NCI-H2081 treated with DMSO at 0.1 percent for 48 hours (cell line): ENCODE results near the gene VPS9D1.
"Not testable (repeated sequence)": the region's sequence is repeated elsewhere in the genome, so short reads cannot be mapped to it uniquely, and the experiment has no call there.

Experiments
- DNase-seq: peaks from one replicate; lab custom pipeline; 2025; lab: John Stamatoyannopoulos, UW

The VPS9D1 gene

GRCh38 chr16:89693931-89694783, 26.5 kb downstream of the VPS9D1 start:
- DNase-seq = no peak

DNA sequence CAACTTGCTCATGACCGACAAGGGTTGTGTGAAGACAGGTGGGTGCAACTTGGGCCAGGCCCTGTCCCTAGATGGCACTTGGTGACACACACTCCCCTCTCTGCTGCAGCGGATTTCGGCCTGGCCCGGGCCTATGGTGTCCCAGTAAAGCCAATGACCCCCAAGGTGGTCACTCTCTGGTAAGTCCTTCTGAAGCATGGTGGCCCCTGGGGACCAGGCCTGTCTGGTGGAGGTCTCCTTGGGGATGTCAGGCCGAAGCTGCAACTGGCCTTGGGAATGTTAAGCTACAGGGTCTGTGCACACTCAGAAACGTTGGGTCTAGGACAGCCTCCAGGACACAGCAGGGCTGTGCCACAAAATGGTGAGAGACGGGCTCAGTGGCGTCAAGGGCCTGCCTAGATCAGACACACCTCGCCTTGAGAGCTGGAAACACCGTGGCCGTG, 27.4 kb downstream of the VPS9D1 start:
- no peak for DNase-seq

DNA sequence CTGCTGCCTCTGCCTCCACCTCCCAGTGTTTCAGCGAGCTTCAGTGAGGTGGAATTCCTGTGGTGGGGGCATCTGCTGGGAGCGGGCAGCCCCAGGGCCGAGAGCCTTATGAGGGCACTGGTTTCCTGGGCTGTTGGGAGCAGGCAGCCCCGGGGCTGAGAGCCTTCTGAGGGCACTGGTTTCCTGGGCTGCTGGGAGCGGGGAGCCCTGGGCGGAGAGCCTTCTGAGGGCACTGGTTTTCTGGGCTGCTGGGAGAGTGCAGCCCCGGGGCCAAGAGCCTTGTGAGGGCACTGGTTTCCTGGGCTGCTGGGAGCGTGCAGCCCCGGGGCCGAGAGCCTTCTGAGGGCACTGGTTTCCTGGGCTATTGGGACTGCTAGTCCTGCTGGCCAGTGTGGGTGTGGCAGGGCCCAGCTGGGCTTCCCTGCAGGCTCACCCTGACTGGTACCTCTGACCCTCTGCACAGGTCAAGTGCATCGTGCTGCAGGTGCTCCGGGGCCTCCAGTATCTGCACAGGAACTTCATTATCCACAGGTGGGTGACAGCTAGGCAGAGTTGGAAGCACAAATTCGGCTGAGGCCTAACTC, 28.6 kb downstream of the VPS9D1 start:
- no peak for DNase-seq

GRCh38 chr16:89691231-89691985, 29.3 kb downstream of the VPS9D1 start:
- DNase-seq = no peak

- DNase-seq = no peak
Observed at GRCh38 chr16:89690392-89690901, 30.3 kb downstream of the VPS9D1 start.

GRCh38 chr16:89689621-89690020, 31.1 kb downstream of the VPS9D1 start:
- not testable (repeated sequence) for DNase-seq

GRCh38 chr16:89689142-89689541, 31.6 kb downstream of the VPS9D1 start:
- no peak for DNase-seq

DNA sequence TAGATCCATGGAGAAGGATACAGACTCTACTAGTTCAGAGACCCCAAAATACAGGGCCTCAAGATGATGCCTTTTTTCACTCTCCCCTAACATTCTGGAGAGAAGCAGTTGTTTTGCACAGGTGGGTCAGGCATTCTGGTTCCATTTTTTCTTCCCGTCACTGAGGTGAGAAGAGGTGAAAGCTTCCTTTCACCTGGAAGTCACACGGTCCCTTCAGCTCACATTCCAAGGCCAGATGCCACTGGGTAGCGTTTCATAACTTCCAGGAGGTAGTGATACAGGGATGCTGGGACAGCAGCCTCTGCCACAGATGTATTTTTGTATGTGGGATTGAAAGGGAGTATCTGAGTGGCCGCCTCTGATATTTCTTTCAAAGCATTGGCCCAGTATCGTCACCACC, 32.3 kb downstream of the VPS9D1 start:
- DNase-seq = no peak

DNA sequence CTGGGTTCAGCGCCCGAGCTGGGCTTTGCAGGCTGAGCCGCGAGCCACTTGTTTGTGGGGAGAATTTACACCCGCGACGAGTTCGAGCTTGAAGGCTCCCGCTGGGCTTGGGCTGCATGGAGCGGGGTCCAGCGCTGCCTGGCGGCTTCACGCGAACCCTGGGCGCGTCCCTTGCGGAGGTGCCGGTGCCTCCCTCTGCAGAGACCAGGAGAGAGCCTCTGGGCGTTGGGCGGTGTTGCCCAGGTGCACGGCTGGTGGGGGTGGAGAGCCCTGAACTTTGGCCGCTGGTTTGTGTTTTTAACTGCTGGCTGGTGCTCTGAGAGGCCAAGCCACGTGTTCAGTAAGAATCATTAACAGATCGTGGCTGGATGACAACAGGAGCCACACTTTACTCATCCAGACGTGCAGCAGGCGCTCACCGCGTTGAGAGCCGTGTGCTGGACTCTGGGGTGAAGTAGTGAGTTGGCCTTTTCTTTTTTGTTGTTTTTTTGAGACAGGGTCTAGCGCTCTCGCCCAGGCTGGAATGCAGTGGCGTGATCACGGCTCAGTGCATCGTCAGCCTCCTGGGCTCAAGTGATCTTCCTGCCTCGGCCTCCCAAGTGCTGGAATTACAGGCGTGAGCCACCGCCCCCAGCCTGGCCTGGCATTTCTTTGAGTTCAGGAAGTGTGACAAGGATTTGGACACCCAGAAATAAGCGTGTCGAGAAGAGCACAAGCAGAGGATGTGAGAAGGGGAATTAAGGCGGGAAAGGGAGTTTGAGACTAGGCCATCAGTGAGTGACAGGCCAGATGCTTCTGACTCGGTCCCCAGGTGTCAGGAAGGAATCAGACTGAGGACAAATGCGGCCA, 33.4 kb downstream of the VPS9D1 start:
- no peak for DNase-seq

DNA sequence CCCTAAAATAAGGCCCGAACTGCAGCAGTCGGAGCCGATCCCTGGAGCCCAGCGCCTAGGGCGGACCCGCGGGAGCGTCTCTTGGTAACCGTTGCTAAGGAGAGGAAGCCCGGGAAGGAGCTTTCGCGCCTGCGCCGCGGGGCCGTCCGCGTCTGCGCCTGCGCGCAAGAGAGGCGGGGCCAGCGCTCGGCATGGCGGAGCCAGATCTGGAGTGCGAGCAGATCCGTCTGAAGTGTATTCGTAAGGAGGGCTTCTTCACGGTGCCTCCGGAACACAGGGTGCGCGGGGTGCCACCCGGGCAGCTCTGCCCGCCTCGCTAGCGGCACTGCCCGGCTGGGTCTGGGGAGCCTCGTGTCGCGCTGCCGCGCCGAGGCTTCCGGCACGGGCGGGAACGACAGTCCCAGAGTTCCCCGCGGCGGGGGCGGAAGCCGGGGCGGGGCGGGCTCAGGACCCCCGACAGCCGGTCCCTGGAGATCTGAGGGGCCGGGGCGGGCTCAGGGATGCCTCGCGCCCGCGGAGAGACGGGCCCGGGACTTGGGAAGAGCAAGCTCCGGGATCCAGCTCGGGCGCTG, 34.1 kb downstream of the VPS9D1 start, which contains the start of gene CDK10:
Gene CDK10, plus strand, starts transcription at position 170 of the 572 bp plus-strand sequence. Its CDS starts 22 bp downstream, at position 192.
- no peak for DNase-seq

DNA sequence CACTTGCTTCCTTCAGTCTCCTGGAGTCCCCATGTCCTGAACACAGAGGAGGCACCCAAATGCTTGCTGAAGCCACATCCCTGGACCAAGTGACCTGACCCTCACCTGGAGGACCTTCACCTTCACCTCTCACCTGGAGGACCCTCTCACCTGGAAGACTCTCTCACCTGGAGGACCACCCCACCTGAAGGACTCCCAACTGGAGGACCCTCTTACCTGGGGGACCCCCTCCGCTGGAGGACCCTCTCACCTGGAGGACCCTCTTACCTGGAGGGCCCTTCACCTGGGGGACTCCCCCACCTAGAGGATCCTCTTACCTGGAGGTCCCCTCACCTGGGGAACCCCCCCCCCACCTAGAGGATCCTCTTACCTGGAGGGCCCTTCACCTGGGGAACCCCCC, 34.8 kb downstream of the VPS9D1 start:
- DNase-seq = no peak

GRCh38 chr16:89678258-89678657, 42.4 kb downstream of the VPS9D1 start:
- no peak for DNase-seq

GRCh38 chr16:89672177-89672941, 48.3 kb downstream of the VPS9D1 start:
- no peak for DNase-seq

GRCh38 chr16:89671565-89671964, 49.1 kb downstream of the VPS9D1 start:
- DNase-seq = not testable (repeated sequence)

DNA sequence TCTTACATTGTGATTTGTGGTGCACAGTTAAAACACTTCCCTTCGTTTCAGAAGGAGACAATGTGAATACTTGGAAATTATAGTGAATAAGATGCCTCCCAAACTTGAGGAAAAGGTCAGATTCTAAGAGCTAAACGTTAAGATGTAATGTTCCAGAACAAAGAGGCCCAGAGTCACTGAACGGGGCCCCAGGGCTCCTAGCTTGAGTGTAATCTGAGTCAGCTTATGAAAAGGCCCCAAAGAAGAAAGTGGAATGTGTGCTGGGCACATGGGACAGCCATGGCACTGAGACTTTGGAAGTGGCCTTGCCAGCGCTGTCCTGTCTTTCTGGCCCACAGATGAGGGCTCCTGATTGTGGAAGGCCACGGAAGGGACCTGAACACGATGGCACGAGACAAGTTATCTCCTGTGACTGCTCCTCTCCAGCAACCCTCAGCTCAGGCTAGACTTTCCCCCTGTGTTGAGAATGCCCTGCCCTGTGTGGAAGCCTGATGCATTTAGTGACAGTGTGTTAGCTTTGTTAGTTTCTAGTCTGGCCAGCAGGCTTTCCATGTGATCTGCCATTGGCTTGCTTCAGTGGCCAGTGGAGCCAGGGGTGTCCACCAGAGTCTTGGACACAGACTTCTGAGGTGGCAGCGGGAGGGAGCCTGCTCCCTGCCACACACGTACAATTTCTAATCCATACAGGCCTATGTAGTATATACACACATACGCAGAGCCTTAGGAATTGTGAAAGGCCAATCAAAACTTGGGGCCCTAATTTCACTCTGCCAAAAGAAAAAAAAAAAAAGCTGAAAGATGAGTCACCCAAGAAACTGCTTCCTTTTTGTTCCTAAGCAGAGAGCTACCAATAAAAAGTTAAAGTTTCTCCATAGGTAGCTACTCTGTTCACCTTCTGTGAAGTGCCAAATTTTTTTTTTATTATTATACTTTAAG, 49.9 kb downstream of the VPS9D1 start:
- no peak for DNase-seq

- no peak for DNase-seq
Observed at GRCh38 chr16:89669755-89670154, 50.9 kb downstream of the VPS9D1 start.

DNA sequence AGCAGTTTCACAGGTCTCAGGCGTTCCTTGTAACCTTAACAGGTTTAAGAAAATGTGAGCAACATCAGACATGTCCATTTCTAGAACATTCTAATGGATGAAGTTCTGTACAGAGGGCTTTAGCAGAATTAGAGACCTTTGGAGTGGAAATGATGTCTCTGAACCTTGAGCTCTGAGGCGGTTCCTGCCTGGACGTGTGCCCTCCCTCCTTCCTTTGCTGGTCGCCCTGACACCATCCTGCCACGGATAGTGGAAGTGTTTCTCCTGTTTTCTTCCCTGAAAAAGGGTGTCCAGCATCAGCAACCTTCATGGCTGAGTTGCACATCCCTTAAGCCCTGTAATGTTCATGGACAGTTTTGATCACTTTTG, 51.9 kb downstream of the VPS9D1 start:
- no peak for DNase-seq

- no peak for DNase-seq
Observed at GRCh38 chr16:89667633-89668032, 53.1 kb downstream of the VPS9D1 start.

- not testable (repeated sequence) for DNase-seq
Observed at GRCh38 chr16:89667000-89667399, 53.7 kb downstream of the VPS9D1 start.
